ENCODE results near the gene VANGL1. TPM values are rescaled to one million over a fixed set of nuclear protein-coding genes. Genes with fewer than 3 reads are reported as not detected.

VANGL1 gene
- total and polyA plus RNA-seq, 2 of the 8 experiments (the other 6 are each of a cell fraction or from before 2014, with no cell fraction given): 9.4 to 13.4 TPM

DNA sequence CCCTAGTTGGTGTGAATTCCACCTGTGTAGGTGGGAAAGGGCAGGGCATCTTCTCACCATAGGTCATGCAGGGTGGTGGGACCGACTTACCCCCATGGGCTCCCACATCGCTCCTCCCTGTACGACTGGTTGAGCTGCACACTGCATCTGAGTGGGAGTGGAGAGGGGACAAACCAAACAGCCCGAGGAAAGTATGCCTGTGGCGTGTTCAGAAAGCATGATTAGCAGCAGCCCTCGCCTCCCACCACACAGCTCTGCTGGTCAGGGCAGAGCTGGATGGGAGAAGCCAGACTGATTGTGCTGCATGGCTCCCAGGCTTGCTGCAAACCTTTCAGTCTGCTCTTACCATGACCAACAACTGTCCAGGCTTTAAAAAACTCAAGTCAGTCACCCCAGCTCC, 24.4 kb downstream of the VANGL1 start (continued):
- TF ChIP-seq, protein P1, sequence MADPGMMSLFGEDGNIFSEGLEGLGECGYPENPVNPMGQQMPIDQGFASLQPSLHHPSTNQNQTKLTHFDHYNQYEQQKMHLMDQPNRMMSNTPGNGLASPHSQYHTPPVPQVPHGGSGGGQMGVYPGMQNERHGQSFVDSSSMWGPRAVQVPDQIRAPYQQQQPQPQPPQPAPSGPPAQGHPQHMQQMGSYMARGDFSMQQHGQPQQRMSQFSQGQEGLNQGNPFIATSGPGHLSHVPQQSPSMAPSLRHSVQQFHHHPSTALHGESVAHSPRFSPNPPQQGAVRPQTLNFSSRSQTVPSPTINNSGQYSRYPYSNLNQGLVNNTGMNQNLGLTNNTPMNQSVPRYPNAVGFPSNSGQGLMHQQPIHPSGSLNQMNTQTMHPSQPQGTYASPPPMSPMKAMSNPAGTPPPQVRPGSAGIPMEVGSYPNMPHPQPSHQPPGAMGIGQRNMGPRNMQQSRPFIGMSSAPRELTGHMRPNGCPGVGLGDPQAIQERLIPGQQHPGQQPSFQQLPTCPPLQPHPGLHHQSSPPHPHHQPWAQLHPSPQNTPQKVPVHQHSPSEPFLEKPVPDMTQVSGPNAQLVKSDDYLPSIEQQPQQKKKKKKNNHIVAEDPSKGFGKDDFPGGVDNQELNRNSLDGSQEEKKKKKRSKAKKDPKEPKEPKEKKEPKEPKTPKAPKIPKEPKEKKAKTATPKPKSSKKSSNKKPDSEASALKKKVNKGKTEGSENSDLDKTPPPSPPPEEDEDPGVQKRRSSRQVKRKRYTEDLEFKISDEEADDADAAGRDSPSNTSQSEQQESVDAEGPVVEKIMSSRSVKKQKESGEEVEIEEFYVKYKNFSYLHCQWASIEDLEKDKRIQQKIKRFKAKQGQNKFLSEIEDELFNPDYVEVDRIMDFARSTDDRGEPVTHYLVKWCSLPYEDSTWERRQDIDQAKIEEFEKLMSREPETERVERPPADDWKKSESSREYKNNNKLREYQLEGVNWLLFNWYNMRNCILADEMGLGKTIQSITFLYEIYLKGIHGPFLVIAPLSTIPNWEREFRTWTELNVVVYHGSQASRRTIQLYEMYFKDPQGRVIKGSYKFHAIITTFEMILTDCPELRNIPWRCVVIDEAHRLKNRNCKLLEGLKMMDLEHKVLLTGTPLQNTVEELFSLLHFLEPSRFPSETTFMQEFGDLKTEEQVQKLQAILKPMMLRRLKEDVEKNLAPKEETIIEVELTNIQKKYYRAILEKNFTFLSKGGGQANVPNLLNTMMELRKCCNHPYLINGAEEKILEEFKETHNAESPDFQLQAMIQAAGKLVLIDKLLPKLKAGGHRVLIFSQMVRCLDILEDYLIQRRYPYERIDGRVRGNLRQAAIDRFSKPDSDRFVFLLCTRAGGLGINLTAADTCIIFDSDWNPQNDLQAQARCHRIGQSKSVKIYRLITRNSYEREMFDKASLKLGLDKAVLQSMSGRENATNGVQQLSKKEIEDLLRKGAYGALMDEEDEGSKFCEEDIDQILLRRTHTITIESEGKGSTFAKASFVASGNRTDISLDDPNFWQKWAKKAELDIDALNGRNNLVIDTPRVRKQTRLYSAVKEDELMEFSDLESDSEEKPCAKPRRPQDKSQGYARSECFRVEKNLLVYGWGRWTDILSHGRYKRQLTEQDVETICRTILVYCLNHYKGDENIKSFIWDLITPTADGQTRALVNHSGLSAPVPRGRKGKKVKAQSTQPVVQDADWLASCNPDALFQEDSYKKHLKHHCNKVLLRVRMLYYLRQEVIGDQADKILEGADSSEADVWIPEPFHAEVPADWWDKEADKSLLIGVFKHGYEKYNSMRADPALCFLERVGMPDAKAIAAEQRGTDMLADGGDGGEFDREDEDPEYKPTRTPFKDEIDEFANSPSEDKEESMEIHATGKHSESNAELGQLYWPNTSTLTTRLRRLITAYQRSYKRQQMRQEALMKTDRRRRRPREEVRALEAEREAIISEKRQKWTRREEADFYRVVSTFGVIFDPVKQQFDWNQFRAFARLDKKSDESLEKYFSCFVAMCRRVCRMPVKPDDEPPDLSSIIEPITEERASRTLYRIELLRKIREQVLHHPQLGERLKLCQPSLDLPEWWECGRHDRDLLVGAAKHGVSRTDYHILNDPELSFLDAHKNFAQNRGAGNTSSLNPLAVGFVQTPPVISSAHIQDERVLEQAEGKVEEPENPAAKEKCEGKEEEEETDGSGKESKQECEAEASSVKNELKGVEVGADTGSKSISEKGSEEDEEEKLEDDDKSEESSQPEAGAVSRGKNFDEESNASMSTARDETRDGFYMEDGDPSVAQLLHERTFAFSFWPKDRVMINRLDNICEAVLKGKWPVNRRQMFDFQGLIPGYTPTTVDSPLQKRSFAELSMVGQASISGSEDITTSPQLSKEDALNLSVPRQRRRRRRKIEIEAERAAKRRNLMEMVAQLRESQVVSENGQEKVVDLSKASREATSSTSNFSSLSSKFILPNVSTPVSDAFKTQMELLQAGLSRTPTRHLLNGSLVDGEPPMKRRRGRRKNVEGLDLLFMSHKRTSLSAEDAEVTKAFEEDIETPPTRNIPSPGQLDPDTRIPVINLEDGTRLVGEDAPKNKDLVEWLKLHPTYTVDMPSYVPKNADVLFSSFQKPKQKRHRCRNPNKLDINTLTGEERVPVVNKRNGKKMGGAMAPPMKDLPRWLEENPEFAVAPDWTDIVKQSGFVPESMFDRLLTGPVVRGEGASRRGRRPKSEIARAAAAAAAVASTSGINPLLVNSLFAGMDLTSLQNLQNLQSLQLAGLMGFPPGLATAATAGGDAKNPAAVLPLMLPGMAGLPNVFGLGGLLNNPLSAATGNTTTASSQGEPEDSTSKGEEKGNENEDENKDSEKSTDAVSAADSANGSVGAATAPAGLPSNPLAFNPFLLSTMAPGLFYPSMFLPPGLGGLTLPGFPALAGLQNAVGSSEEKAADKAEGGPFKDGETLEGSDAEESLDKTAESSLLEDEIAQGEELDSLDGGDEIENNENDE (IDR thresholded peaks at IDR 0.05; ENCODE audit: insufficient replicate concordance, low read length): no peak
- TF ChIP-seq PHF8 (conservative IDR thresholded peaks at IDR 0.05; ENCODE audit: low read depth, low read length): no peak
- no peak for TF ChIP-seq POU5F1 (IDR thresholded peaks at IDR 0.05; ENCODE audit: low read depth, low read length)
- TF ChIP-seq TEAD4 (IDR thresholded peaks at IDR 0.05; ENCODE audit: low read depth, low read length): no peak
- TF ChIP-seq RAD21 (IDR thresholded peaks at IDR 0.05 in 1 of 2, conservative IDR thresholded peaks at IDR 0.05 in 1 of 2; ENCODE audit: low read depth in 2 of 2, low read length in 2 of 2): no peak
- TF ChIP-seq GABPA (IDR thresholded peaks at IDR 0.05; ENCODE audit: borderline replicate concordance, insufficient read depth, low read length): no peak

All from H1 (cell line).